HG03520 (cell line): ENCODE results near the gene WBP1.
"Not testable (repeated sequence)": the region's sequence is repeated elsewhere in the genome, so short reads cannot be mapped to it uniquely, and the experiment has no call there.

Experiments used
- ATAC-seq: cut with Tn5 transposase; IDR thresholded peaks from one replicate; pipeline ENCODE4 v1.9.1; 2021; ENCODE audit warnings: mild to moderate bottlenecking, moderate library complexity; ENCODE audit not compliant: unreplicated experiment

The WBP1 gene

DNA sequence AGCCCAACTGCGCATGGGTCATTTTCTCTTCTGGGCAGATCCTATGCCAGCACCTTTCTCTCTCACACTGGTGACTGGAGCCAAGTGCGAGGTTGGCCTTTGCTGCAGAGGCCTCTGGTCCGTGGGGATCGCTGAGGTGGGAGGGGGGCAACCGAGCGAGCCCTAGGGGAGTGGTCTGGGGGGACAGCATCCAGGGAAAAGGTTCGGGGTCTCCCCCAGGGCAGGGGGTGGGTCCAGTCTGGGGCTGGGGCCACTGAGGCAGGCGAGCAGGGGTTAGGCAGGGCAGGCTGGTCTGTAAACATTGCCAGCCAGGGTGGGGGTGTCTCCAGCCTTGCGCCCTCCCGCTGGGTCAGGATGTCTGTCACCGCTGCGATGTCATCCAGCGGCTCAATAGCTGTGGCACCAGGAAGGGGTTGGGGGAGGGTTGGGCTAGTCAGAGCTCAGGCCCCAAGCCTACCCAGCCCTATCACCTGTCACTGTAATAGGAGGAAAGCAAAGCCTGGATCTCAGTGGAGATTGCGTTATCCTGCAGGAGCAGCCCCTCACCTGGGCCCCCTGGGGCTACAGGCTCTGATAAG lies 32.0 kb upstream of the WBP1 start:
- ATAC-seq = no peak

DNA sequence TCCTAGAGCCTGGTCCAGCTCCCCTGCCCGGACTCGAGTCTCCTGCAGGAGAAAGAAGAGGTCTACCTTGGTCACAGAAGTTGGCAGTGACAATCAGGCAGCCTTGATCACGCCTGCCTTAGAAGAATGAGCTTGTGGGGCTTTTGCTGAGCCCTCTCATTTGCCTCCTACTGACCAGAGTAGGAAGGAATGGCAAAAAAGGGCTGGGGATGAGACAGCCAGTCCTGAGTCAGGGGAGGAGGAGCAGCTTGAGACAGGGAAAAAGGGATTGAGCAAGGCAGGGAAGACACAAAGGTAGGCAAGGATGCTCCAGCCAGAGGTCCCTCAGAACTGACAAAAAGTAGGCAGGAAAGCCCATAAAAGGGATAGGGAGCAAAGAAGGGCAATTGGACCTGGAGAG lies 30.7 kb upstream of the WBP1 start:
- ATAC-seq = no peak

DNA sequence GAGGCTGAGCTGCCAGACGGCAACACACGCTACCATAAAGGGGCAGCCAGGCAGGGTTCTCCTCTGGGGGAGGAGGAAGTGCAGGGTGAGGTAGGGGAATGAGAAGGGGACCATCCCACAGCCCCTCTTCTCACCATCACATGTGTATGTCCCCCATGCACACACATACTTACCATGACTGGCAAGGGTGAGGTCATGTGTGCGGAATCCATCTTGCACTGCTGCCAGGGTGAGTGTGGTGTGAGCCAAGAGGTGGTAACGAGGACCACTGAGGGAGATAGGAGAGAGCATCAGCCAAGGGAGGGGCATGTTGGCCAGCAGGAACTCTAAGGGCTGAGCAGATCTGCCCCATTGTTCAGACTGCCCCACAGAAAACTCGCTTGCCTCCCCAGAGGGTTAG lies 29.6 kb upstream of the WBP1 start:
- no peak for ATAC-seq

DNA sequence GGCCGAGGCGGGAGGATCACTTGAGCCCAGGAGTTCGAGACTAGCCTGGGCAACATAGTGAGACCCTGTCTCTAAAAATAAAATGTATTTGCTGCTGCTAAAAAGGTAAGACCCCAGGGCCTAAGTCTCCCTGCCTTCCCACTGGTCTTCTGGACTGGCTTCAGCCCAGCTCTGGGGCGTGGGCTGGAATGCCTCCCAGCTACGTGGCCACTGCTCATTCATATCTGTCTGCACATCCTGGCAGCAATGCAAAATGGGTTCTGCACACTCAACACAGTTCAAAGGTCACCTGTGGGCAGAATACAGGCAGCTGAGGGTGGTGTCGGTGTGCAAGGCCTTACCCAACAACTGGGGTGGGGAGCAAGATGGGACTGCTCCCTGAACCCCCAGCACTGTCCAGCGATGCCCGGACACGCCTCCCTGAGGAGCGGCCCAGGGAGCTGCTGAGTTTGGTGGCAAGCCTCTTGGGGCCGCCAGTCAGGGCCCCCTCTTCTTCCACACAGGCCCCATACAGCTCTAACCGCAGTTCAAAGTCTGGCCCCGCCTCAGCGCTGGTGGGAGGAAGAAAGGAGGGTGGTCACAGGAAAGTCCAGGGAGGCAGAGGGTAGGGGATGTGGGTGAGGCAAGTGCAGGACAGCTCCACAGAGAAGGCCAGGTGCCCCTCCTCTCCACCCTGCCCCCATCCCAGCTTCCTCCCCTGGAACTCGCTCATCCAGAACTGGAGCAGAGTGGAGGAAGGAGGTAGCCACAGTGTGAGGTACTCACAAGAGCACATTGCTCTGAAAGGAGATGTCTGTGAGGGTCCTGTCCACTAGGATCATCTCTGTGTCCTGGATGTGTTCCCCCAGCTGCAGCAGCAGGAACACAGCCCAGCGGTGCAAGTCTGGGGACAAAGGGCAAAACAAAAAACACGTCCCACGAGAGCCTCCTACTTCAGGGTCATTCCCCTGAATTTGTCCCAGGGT lies 28.5 kb upstream of the WBP1 start:
- ATAC-seq = no peak

DNA sequence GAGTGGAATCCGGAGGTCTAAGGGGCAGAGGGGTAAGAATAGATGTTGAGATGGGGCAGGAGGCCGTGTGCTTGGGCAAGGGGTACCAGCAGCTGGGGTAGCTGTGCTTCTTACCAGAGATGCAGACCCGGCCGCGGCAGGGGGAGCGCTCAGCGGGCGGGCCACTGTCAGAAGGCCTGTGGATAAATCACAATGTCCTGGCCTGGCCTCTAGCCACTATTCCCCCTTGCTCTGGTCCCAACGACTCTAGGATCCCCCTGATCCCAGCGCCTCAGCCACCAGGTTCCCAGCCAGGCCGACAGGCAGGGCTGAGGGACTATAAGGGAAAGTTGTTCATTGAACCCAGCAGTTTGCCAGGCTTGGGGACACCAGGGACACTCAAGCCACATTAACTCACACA lies 27.7 kb upstream of the WBP1 start:
- ATAC-seq = no peak

DNA sequence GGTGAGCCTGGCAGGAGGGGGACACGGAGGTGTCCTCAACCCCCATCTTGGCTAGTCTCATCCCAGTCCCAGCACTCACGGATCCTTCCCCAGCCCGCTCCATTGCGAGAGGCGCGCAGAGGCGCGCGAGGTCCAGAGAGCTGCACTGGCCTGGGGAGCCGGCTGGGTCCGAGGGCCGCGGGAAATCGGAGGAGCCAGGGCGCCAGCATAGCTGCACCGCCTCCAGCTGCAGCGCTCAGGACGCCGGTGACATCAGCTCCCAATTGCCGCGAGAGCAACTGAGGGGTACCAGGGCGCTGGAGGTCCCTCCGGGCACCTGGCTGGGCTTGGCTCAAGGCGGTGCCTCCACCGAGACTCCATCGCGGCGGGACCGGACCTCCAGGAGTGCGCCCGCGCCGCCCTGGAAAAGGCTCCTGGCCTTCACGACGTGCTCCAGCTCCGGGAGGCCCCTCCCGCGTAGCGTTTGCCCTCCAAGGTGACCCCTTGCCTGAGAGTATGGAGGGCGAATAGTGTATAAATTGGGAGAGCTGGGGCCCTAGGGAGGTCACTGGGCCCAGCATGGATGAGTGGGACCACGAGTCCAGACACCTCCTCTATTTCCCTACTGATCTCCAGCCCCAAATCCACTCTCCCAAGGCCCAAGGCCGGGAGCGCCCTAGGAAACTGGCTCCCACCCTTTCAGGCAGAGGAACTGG lies 22.0 kb upstream of the WBP1 start:
- ATAC-seq = no peak

DNA sequence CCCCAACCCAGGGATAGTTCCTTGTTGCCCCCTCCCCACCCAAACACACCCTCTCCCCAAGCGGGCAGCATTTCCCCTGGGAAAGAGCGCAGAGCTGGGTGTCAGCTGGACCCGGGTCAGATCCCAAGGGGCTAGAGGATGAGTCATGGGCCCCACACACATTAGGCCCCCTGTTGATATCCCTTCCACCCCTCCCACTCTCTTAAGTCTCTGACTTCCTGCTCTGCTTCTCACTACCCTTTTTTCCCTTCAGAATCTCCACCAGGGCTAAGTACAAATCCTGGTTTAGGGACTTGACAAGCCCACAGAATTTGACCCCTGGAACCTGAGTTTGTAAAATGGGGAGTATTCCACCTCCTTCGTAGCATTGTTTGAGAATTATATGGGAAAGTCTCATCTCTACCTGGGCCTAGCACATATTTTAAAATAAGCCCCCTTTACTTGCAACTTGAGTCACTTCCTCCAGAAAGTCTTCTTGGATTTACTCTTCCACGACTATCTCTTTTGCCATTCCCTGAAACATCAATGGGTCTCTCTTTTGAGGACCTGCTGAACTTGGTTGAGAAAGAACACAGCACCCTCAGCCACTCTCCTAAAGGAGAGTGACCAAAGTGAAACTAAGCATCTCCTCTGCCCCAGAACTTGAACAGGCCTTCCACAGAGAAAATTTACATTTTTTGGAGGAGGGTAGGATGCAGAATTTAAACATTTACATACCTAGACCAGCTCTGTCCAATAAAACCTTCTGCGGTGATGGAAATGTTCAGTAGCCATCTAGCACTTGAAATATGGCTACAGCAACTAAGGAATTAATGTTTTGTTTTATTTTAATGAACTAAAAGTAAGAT lies 21.2 kb upstream of the WBP1 start:
- no peak for ATAC-seq

DNA sequence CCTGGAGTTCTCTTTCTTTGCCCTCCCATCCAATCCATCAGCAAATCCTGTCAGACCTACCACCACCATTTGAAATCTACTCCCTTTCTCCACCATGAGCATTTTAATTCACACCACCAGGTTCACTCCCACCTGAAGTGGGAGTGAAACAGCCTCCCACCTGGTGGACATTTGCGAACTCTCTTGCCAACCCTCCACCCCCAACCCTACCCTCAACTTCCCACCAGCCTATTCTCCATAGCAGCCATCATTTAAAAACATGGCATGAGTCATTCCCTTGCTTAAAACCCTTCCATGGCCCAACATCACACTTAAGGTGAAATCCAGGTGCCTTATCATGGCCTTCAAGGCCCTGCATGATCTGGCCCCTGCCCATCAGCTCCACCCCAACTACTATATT lies 20.0 kb upstream of the WBP1 start:
- ATAC-seq = no peak

DNA sequence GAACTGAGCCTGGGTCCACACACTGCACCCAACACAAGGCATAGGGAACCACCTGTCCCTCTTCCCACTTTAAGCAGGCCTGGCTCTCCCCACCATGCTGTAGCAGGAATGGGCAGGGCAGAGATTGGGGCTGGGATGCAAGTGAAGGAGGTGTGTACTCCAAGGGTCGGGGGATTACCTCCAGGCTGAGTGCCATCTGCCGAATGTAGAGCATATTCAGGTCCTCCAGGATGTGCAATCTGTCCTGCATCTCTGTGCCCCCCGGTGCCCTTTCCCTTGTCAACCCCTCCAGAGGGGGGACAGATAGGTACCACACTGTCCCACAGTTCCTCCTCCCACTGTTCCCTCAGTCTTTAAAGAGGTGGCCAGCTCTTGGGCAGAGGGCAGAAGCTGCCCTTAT lies 18.9 kb upstream of the WBP1 start:
- ATAC-seq = no peak

DNA sequence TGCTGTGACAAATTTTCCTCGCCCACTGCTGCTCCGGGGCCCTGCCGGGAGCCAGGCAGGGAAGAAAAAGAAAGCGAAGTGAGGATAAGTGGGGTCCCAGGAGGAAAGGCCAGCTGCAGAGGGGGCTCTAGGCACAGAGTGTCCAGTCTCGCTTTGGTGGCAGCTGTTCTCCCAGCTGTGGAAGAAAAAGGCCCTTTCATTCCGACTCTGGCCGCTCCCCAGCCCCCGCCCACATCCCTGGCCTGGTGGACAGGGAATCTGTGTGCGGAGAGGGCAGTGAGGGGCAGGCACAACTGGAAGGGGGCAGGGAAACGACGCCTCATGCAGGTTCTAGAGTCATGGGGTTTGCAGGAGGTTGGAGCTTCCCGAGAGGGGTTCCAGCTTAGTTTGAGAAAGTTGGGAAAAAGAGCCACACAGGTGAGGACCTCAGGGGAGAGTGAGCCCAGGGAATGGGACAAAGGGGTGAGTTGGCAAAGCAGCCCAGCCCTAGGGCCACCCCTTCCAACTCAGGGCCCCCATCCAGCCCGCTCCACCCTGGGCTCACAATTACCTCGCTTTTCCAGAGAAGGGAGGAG lies 18.3 kb upstream of the WBP1 start:
- no peak for ATAC-seq

DNA sequence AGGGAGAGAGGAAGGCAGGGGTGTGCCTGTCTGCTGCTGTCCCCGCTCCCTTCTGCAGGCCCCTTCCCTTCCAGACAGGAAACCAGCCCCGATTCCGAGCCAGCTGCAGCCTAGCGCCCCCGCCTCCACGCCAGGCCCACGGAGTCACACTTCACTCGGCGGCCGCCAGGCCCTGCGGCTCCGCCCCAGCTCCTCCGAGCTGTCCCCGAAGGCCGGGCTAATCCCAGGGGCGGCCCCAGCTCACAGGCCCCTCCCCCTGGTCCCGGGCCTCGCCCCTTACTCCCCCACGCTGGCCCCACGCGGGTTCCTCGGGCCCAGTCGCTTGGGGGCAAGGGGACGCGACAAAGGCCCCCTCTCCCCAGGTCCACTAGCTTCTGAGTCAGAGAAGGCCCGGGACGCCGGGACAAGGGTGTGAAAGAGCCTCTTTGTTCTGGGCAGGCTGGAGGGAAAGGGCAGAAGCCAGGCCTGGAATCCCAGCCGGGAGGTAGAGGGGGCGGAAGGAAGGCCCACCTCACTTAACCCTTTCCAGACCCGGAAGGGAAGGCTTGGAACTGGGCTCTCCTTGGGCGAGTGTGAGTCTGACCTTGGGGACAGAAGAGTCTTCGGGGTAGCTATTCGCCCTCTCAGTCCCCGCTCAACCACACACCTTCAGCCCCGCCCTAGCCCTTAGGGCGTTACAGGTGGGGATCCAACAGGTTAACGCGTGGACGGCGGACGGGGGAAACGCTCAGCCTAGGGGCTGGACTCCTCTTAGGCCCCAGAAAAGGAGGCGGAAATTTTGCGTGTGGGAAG lies 17.7 kb upstream of the WBP1 start:
- peak; percentile 83 for ATAC-seq

DNA sequence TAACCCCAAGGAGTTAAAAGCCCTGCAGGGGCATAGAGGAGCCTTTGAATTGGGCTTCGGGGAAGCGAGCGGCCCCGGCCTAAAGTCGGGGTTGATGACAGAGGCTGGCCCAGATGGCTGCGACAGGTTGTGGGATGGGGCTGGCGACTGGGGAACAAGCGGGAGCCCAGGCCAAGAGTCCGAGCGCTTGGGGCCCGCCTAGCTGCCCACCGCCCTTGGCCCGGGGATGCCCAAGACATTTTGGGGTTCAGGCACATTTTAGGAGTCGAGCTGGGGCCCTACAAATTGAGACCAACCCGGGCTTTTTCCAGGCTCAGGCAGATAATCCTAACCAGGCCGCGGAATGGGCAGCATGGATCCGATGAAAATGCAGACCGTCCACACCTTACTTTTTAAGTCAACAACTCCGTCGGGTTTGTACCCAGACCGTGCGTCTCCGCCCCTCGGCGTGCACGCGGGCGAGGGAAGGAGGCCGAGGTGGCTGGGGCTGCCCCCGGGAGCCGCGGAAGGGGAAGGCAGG lies 17.0 kb upstream of the WBP1 start:
- ATAC-seq = no peak

DNA sequence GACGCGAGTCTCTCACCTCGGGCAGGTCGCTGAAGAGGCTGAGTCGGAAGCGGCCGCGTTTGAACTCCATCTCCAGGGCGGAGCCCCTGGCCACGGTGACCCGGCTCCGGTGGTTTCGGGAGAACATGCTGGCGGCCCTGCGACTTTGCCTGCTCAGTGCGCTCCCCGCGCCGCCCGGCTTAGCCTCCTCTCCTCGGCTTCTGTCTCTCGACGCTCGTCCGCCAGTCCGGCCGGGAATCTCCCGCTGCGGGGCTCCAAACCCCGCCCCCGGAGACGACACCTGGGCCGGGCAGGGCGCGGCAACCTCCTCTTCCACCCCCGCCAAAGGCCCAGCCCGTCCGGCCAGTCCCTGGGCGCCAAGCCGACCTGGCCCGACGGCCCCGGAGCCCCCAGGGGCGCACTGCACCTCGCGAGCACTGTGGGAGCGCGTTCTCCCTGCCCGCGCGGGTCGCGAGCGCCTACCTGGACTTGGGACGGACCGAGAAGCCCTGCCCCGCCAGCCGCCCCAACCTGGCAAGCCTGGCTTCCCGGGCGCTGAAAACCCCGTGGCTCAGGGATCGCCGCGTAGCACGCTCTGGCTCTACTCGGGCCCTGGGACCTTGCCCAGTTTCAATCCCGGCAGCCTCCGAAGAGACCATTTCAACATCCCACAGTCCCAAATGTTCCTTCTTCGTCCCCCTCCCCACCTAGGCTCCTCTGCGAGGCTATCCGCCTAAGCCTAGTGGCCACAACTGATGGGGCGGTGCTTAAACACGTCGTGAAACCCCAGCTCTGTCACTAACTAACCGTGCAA lies 16.4 kb upstream of the WBP1 start, which contains the start of gene RTKN:
RTKN (minus strand) TSS at position 248 of the 793 bp plus-strand sequence; CDS start at position 127, 121 bp downstream.
- ATAC-seq = no peak

DNA sequence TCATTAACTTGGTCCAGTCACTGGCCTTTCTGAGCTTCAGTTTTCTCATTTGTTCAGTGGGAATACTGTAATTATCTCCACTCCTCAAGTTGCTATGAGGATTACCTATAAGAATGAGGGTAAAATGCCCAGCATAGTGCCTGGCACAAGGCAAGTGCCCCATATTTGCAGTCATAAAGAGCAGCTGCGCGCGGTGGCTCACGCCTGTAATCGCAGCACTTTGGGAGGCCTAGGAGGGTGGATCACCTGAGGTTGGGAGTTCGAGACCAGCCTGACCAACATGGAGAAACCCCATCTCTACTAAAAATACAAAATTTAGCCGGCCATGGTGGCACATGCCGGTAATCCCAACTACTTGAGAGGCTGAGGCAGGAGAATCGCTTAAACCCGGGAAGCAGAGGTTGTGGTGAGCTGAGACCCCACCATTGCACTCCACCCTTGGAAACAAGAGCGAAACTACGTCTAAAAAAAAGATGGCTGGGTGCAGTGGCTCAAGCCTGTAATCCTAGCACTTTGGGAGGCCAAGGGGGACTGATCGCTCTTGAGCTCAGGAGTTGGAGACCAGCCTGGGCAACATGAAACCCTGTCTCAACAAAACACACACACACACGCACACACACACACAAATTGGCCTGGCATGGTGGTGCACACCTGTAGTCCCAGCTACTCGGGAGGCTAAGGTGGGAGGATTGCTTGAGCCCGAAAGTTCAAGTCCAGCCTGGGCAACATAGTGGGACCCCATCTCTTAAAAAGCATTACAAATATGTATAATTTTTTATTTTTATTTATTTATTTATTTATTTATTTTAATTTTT lies 15.5 kb upstream of the WBP1 start:
- not testable (repeated sequence) for ATAC-seq

DNA sequence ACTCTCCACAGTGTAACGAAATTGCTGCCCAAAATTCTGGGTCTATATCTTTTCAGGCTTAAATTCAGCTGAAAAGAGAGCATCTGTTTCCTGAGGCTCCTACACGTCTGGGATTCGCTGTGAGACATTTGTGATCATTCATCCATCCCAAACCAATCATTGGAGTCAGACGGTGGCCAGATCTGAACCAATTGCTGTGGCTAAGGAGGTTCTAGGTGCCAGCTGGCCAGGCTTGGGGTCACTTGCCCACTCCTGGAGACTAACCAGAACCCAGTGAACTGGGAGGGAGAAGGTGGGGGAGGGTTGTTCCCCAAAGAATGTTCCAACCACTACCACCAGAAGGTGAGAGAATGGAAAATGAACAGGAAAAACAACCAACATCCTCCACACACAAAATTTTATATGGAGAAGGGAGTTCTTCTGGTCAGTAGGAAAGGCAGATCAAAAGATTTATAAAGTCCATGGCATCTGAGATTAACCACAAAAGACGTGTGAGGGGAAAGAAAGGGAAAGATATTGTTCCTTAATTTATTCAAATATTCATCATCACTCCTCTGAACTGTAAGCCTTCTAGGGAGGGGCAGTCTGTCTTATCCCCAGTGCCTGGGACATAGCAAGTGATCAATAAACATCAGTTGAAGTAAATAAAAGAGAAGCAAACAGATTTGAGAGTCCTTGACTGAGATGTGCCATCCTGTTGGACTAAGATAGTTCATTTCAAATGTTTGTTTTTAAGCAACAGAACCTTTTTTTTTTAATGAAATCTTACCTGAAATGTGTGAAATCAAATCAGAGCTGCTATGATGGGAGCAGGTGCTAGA lies 13.5 kb upstream of the WBP1 start:
- no peak for ATAC-seq

DNA sequence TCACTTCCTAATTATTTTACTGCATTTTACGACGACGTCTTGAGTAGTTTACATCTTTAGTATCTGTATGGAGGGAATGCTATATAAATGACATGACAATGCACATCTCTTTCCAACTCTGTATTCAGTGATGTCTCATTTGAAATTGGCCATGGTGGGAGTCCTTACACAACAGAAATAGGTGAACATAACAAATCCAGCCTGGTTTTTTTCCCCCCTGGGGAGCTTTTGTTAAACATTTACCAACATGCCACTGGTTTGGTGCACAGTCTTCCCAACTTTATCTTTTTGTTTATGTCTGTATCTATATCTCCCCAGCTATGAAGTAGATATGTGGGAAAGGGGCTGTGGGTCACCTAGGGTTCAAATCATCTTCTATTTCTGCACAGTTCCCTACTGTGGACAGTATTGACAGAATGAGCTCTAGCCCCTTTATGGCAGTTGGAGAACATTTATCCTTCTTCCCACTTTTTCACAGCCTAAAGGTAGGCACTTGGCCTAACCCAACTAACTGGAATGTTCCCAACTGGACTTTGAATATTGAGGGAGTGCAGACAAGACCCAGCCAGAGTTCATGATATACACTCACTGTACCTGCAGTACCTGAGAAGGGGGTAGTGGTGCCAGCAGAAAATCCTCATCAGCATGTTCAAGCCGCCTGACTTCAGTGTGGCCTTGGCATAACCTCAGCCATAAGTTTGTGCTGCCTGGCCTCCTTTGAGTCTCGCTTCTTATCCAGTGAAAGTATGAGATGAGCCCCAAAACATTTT lies 10.8 kb upstream of the WBP1 start:
- ATAC-seq = no peak
